HG03520 (cell line): ENCODE data around the gene ABCG1.

Experiments used
- ATAC-seq: cut with Tn5 transposase; IDR thresholded peaks from one replicate; pipeline ENCODE4 v1.9.1; 2021; ENCODE audit warnings: mild to moderate bottlenecking, moderate library complexity; ENCODE audit not compliant: unreplicated experiment

Gene ABCG1

DNA sequence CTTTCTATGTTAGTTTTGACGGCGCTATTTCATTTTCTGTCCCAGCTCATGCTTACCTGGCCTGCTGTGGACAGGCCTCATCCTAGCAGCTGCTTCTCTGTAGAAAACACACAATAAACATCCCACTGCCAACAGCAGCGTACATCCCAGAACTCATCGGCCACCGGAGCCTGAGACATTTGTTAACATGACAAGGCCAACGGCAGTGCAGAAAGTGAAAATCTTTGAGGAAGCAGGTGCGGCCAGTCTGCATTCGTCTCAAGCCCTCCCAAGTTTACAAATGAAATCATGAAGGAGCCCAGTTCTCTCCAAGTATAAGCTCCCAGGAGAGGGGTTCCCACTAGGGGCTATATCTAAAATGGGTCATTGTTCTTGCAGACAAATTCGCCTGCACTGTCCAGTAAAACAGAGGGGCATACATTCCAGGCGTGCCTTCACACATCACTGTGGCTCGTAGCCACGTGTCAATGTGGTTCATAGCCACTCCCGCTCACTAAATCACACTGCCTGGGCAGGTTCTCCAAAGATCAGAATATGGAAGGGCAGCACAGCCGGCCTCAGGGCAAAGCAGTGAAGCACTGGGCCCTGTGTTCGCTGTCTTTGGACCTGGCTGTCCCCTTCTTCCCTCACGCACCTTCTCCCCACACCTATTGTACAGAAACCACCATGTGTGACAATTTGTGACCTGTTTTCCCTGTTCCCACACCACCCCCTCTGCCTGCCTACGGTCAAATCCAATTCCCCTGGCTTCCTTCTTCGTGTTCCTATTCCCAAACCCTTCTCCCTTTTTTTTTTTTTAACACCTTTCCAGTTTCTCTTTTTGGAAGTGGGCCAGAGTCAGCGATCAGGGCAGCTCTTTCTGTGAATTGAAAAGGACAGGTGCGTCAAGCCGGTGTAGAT is 27.0 kb upstream of the ABCG1 start:
- ATAC-seq, result no peak

DNA sequence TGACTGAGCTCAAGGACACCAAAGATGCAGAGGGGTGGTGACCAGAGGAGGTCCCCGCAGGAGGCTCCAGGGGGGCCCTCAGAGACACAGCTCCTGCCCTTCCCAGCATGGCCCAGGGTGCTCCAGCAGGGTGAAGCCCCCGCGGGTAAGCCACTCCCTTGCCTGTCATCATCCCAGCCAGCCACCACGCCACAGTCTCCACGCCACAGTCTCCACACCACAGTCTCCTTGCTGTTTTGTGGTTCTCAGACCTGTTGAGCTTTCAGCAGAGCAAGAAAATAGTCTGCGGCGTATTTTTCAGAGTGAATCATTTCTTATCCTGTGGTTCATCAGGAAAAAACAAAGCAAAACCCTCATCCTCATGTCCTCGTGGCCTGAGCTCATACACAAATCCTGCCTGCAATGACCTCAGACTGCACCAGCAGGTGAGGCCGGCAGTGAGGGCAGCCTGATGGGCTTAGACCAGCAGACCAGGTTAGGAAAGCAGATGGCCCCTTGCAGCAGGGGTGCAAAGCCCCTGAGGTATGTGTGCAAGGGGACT is 25.7 kb upstream of the ABCG1 start:
- no peak for ATAC-seq

DNA sequence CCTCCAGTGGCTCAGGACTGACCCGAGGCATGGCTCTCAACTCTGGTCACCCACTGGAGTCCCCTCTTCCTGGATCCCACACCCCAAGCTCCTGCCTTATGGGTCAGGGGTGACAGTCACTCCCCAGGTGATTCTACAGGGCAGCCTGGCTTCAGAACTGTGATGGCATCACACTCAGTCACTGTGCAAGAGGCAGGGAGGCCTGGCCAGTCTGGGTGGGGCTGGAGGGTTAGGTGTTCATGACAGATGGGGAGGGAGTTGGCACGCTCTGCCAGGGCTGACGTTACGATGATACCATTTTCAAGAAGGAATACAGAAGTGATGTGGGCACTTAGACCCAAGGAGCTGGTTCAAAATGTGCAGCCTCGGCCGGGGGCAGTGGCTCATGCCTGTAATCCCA is 25.2 kb upstream of the ABCG1 start:
- ATAC-seq, result no peak

DNA sequence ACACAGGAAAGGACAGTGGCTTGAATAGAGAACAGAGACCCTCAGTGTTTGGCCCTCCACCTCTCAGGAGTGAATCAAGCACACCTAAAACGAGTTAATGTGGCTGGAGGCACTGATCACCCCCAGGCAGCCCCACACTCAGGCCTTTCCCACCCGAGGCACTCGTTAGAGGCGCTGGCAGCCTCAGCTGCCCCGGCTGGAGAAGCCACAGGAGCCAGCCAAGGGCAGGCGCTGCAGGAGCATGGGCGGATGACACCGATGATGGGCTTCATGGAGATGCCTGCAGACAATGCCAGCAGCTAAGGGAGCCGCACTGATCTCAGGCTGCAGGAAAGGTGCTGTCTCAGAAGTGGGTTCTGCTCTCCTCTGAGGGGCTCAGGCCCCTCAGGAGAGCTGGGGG is 24.1 kb upstream of the ABCG1 start:
- ATAC-seq, result no peak

DNA sequence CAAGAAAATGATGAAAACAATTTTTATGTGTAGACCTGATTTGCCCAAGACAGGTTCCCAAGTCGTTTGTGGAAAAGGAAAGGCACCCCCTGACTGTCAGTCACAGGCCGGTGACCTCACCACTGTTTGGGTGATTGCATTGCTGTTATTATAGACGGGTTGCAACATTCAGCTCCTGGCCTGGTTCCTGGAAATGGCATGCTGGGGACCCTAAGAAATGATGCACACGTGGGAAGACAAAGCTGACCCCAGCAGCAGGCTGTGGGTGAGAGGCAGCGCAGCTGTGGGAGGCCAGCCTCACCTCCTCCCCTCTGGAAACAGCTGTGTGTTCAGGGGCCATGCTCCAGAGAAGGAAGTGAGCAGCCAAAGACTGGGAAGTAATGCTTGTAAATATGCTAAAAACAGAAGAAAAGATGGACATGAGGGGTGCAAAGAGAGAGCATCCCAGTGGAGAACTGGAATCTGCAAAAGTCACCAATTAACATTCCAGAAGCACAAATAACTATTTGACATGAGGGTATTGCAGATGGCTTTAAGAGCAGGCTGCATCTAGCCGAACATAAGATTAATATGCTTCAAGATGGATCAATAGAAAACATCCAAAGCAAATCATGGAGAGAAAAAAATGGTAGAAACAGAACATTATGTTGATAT is 23.4 kb upstream of the ABCG1 start:
- no peak for ATAC-seq

DNA sequence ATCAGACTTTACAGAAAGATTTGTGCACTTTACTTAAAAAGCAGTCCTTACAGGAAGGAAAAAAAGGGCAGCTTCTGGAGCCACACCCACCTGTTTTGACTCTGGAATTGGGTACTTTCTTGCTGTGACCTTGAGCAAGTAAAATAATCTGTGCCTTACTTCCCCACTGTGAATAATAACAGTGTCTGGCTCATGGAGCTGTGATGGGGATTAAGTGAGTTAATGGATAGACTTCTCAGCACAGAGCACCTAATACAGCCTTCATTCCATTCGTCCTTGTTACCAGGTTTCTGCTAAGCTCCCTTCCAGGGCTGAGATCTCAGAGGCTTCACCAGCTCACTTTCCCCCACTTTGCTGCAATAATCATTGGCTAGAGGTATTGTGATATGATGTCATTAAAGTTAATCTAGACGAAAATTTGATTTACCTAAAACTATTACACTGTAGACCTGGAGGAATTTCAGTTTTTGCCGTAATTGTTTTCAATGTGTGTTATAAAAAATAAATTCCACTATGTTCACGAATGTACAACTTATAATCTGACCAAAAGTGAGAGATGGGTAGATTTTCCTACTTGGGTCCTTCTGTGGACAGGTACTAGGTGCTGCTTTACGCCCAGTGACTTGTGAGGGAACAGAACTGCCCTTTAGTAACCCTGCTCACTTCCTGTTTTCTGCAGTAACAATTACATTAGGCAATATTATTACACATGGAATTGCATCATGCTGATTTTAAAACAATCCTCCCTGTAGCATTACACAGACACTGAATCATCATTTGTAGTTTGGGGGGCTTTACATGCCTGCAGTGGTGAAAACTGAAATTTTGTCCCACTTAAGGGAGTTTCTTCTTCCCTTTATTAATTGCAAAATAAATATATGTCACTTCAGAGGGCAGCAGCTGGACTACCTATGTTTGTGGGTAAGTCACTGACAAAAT is 19.7 kb upstream of the ABCG1 start:
- ATAC-seq, result no peak

DNA sequence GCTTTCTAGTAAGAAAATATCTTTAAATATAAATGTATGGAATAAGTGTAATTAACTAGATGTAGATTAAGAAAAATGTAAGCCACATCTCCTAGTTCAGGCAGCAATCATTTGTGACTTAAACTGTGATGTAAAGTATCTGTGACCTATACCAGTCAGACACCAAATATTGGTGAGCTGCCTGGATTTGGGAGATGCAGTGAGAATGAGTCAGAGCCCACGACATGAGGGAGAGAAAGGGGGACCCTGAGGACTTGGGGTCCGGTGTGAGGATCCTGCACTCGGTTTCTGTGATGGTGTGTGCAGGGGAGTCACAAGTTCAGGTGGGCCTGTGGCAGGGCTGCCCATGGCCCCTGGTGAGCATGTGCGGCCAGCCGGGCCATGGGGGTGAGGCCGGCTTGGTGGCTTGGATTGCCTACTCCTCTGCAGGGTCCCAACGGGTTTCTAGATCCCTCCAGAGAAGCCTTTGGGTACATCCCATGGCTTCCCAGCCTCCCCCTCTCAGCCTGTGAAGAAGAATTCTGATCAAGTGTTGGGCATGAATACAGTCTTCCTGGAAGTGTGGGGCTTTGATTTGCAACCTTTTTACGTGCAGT is 19.0 kb upstream of the ABCG1 start:
- no peak for ATAC-seq

DNA sequence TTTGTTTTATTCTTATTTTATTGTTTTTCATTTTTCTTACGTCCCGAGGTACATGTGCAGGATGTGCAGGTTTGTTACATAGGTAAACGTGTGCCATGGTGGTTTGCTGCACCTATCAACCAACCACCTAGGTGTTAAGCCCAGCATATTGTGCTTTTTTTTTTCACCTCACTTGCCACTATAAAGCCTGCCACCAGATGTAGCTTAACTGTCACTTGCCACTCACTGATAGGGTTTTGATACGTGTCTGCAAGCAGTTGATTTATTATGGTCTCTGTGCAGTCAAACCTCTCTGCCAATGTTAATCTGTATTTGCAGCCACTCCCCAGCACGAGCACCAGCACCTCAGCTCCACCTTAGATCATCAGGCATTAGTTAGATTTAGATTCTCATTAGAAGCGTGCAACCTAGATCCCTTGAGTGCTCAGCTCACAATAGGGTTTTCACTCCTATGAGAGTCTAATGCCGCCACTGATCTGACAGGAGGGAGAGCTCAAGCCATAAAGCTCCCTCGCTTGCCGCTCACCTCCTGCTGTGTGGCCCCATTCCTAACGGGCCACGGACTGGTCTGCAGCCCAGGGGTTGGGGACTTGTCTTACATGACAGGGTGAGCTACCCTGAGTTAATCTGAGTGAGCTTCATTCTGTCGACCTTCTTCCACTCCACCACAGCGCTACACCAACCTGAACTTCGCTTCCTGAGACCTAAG is 17.9 kb upstream of the ABCG1 start:
- no peak for ATAC-seq

DNA sequence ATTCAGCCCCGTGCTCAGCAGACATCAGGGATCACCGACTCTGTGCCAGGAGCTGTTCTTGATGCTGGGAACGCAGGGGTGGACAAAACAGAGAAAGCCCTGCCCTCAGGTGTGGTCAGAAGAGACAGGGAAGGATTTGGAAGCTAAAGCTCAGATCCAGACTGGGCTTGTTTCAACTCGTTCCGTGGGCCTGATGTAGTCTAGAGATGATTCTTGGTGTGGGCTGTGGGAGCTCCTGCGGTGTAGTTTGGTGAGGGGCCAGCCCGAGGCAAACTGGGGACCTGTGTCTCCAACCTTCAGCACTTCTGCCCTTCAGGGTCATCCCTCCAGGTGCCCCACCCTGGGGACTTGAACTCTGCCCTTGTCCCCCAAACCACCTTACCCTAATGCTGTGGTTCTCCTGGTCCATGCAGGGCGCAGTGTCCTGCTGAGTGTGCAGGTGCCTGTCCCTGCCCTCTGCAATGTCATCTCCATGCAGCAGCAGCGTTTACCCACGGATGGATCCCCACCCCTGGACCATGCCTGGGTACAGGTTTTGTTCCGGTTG is 17.3 kb upstream of the ABCG1 start:
- ATAC-seq, result no peak

DNA sequence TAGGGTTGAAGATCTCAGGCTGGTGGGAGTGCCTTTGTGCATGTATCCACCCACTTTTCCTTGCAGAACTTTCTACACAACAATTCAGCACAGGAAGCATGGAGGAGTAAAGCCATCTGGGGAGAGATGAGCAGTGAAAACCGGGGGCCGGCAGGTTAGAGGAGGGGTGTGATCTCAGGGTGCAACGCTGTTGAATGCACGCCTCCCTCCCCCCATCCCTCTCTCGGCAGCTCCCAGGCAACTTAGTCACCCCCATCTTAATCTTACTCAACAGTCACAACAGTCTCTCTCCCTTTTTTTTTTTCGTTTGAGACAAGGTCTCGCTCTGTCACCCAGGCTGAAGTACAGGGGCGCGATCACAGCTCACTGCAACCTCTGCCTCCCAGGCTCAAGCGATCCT is 16.6 kb upstream of the ABCG1 start:
- ATAC-seq, result no peak

DNA sequence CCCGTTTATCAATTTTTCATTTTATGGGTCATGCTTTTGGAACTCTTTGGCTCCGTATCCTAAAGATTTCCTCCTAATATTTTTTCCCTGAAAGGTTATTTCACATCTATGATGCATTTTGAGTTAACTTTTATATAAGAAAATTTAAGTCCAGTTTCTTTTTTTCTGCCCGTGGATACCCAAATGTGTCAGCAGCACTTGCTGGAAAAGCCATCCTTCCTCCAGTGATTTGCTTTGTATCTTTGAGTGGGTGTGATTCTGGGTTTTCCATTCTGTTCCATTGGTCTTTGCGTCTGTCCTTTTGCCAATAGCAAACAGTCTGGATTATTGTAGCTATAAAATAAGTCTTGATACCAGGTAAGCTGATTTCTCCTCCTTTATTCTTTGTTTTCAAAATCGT is 15.6 kb upstream of the ABCG1 start:
- ATAC-seq, result no peak

DNA sequence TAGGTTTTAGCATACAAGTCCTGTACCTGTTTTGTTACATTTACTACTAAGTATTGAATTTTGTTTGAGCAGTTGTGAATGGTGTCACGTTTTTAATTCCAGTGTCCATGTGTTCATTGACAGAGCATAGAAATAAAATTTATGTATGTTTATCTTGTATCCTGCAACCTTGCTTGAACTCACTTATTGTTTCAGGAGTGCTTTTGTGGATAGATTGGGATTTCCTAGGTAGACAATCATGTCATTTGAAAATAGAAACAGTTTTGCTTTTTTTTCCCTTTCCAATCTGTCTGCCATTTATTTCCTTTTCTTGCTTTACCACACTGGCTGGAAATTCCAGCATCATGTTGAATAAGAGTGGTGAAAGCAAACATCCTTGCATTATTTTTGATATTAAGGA is 15.0 kb upstream of the ABCG1 start:
- ATAC-seq, result no peak

DNA sequence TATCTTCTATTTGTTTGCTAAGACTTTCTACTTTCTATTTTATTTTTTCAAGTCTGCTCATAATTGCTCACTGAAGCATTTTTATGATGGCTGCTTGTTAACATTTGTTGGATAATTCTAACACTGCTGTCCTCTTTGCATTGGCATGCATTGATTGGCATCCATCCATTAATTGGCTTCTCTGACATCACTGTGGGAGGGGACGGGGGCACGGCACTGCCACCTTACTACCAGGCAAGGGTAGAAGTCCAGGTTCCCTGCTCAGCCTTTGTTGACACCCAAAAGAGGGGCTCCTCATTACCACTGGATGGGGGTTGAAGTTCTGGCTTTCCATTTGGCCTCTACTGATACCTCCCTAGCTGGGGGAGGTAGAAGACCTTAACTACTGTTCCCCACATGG is 11.5 kb upstream of the ABCG1 start:
- no peak for ATAC-seq

DNA sequence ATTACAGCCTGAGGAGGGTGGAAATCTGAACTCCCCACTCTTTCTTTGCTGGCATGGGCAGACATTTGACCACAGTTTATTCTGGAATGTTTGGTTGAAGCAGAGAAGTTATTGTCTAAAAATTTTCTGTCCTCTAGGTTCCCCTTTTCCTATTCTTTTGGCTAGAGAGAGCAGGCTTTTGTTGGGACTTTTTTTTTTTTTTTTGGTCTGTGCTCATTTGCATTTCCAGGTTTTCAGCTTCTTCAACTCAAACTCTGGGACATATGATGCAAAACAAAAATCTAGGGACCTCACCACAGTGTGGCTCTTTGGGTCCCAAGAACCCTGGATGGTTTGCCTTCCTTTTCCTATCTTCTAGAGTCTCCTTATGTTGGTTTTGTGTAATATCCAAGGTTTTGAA is 10.9 kb upstream of the ABCG1 start:
- no peak for ATAC-seq

DNA sequence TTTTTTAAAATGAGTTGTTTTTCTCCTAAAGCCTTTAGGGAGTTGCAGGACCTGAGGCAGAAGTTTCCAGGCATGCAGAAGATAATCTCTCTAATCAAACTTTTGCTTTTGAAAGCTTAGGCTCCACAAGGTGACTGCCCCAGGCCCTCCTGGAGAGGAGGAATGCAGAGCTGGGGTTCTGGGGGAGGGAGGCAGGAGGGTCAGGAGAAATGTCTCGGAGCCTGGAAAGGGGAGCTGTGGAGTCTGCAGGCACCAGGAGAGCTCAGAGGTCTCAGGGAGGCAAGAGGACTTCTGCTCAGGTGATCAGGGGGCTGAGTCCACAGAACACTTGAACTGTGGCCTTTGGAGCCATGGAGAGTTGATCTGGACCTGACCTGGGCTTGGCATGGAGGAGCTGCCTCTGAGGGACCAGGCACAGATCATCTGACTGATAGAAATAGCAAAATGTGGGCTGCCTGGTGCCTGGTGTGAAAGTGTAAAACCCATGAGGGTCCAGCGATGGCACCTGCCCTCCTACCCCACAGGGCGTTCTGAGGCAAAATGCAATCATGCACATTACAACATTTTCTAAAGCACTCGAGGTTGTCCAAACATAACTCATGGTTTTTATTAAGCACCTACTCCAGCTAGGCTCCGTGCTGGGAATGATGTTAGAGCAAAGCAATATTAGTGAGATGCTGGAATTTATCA is 10.0 kb upstream of the ABCG1 start:
- no peak for ATAC-seq

DNA sequence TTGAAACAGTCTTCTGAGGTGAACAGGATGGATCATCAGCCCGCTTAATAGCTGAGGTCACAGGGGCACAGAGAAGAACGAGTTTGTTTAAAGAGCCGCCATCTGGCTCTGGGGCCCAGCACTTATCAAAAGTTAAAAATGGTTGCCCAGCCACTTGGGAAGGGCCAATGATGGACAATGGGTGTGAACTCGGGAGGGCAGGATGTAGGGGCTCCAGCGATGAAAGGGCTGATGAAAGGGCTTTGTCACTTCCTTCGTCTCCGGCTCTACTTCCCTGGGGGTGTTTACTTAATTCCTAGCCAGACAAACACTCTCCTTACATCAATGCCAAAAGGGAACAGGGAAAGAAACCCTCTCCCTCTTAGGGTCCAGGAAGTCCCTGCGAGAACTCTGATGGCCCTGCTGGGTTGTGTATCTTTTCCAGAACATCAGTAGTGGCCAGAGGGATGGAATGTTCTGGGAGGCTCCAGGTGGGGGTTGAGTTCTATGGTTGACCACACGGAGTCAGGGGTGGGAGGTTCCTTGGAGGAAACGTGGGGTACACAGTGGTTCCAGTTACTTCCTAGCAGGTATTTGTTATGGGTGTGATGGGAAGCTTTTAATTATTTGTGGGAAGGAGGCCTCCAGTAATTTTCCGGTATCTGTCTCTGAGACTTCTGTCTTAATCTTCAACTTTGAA is 9.0 kb upstream of the ABCG1 start:
- no peak for ATAC-seq

DNA sequence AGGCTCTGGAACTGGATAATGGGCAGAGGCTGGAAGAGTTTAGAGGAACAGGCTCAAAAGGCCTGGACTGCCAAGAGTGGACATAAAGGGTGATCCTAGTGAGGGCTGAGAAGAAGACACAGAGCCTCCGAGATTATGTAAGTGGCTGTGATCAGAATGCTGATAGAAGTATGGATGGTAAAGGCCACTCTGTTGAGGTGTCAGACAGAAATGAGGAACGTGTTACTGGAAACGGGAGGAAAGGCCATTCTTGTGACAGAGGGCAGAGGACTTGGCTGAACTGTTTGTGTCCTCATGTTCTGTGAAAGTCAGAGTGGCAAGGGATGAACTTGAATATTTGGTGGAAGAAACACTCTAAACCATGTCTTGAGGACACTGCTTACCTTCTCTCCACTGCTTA is 6.7 kb upstream of the ABCG1 start:
- ATAC-seq, result no peak

DNA sequence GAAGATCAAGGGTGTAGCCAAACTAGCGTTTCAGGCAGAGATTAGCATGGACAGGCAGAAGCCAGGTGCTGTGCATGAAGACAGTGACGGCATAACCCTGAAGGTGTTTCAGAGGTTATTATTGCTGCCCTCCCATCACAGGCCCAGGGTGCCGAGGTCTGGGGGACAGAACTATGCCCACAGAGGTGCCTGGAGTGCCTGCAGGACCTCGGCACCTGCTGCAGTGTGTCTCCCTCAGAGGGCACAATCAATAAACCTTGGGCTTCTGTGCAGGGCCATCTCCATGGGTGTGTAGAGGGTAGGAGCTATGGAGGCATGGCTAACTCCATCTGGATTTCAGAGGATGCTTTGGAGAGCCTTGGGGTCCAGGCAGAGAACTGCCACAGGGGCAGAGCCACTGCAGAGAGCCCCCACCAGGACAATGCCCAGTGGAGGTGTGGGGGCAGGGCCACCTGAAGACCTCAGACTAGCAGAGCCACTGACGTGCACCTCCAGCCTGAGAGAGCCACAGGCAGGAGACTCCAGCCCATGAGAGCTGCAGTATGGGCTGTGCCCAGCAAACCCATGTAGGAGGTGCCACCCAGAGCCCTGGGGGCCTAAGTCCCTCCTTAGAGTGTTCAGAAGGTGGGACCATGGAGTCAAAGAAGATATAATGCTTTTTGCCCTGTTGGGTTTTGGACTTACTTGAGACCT is 5.7 kb upstream of the ABCG1 start:
- no peak for ATAC-seq
